ENCODE data around the gene GLT8D2. TPM values are rescaled to one million over a fixed set of nuclear protein-coding genes. Genes with fewer than 3 reads are reported as not detected.

GLT8D2 gene
- total and polyA plus RNA-seq, 2 of the 13 experiments (the other 11 are each of a cell fraction or from before 2014, with no cell fraction given): not detected

DNA sequence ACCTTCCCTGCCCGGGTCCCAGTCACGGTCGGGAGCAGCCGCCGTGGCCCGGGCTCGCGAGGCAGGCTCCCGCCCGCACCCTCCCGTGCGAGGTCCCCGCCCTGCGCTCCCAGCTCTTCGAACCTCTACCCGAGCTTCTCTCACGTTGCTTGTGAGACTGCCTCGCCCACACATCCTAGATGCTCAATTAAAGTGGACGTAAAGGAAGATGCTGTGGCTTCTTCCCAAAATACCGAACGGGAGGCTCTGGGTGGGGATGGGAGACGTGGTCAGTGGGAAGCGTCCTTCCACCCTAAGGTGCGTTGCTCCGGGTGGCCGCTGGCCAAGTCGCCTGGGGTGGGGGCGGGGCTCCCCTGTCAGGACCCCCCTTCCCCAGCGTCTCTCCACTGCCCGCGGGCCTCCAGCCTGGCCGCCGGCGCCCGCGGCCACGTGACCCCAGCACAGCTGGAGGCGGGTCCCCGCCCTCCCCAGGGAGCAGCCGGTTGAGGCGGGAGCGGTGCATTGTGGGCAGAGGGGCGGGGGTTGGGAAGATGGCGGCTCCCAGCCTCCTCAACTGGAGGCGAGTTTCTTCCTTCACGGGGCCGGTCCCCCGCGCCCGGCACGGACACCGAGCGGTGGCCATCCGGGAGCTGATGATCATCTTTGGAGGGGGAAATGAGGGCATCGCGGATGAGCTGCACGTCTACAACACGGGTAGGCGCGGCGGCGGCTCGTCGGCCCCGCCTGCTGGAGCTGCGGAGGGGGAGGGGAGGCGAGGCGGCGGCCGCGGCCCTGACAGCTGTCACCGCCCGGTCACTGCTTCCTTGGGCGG lies 14.2 kb upstream of the GLT8D2 start, which contains the start of gene HCFC2 (continued):
- TF ChIP-seq, protein P1, sequence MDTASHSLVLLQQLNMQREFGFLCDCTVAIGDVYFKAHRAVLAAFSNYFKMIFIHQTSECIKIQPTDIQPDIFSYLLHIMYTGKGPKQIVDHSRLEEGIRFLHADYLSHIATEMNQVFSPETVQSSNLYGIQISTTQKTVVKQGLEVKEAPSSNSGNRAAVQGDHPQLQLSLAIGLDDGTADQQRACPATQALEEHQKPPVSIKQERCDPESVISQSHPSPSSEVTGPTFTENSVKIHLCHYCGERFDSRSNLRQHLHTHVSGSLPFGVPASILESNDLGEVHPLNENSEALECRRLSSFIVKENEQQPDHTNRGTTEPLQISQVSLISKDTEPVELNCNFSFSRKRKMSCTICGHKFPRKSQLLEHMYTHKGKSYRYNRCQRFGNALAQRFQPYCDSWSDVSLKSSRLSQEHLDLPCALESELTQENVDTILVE (CRISPR knock-in tag; IDR thresholded peaks at IDR 0.05): peak; percentile 73
- TF ChIP-seq U2AF2 (IDR thresholded peaks at IDR 0.05; ENCODE audit: low read depth, low read length) (0 out of 2 replicates have a peak, but pooled peaks have one; percentile 31), MAFK (conservative IDR thresholded peaks at IDR 0.05 in 1 of 2, IDR thresholded peaks at IDR 0.05 in 1 of 2; ENCODE audit: low read length in 2 of 2) (no peak), ZNF615 (CRISPR knock-in tag; IDR thresholded peaks at IDR 0.05; ENCODE audit: borderline replicate concordance) (no peak)
- TF ChIP-seq, protein P2, sequence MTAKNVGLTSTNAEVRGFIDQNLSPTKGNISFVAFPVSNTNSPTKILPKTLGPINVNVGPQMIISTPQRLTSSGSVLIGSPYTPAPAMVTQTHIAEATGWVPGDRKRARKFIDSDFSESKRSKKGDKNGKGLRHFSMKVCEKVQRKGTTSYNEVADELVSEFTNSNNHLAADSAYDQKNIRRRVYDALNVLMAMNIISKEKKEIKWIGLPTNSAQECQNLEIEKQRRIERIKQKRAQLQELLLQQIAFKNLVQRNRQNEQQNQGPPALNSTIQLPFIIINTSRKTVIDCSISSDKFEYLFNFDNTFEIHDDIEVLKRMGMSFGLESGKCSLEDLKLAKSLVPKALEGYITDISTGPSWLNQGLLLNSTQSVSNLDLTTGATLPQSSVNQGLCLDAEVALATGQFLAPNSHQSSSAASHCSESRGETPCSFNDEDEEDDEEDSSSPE (CRISPR knock-in tag; IDR thresholded peaks at IDR 0.05): peak; percentile 82

DNA sequence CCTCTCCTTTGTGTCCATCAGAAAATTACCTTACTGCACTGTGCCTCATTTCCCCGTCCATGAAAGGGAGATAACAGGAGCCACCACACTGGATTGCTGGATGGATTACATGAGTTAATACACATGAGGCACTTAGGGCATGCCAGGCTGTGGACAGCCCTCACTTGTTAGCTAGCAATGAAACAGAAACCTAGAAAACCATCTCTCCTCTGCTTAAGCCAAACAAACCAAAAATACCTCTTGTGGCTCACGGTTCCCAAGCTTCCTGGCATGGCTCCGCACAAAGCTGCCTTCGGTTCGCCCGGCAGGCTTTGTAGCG lies 13.7 kb upstream of the GLT8D2 start:
- peak overlapping the region; percentile 66 for H3K9ac ChIP-seq (ENCODE audit: insufficient read depth, low read depth, low read length)
- peak overlapping the region; percentile 95 for H2AFZ ChIP-seq (ENCODE audit: low read length)
- H3K4me2 ChIP-seq (ENCODE audit: low read depth, low read length): peak overlapping the region; percentile 93
- H3K27me3 ChIP-seq (ENCODE audit: control insufficient read depth in 1 of 2, insufficient read depth in 2 of 2, low read length in 2 of 2): no peaks in the 10 kb centered on the region; a peak in 1 of 5 replicates
- no peaks in the 10 kb centered on the region for H4K20me1 ChIP-seq (ENCODE audit: insufficient read depth, low read length)
- no peaks in the 10 kb centered on the region for H3K9me3 ChIP-seq (ENCODE audit: low read length)
- BruUV-seq (replicated peaks): no TSS peak
- intact Hi-C loops (cut with micrococcal nuclease; ENCODE audit: unreplicated experiment) (loop anchor here (10.0 kb wide), 1 partner anchor 831 kb away; no protein-coding TSS in a partner anchor), in situ Hi-C loops (cut with HindIII; ENCODE audit: extremely low pct_ligation_motif_present, low pct_unique_long_range_greater_than_20kb) (no loop called here)
- H3K27ac ChIP-seq (ENCODE audit: extremely low read length, insufficient read depth, low read length): peak overlapping the region; percentile 59
- TF ChIP-seq, protein P3, sequence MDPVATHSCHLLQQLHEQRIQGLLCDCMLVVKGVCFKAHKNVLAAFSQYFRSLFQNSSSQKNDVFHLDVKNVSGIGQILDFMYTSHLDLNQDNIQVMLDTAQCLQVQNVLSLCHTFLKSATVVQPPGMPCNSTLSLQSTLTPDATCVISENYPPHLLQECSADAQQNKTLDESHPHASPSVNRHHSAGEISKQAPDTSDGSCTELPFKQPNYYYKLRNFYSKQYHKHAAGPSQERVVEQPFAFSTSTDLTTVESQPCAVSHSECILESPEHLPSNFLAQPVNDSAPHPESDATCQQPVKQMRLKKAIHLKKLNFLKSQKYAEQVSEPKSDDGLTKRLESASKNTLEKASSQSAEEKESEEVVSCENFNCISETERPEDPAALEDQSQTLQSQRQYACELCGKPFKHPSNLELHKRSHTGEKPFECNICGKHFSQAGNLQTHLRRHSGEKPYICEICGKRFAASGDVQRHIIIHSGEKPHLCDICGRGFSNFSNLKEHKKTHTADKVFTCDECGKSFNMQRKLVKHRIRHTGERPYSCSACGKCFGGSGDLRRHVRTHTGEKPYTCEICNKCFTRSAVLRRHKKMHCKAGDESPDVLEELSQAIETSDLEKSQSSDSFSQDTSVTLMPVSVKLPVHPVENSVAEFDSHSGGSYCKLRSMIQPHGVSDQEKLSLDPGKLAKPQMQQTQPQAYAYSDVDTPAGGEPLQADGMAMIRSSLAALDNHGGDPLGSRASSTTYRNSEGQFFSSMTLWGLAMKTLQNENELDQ (CRISPR knock-in tag; IDR thresholded peaks at IDR 0.05; ENCODE audit: borderline replicate concordance): no peak
- TF ChIP-seq ZNF30 (CRISPR knock-in tag; IDR thresholded peaks at IDR 0.05): peak; percentile 33; the same call in 1 of the 2 replicates
- TF ChIP-seq CCDC6 (CRISPR knock-in tag; IDR thresholded peaks at IDR 0.05): 0 out of 2 replicates have a peak, but pooled peaks have one; percentile 5
- TF ChIP-seq ZBTB7B (CRISPR knock-in tag; IDR thresholded peaks at IDR 0.05): no peak
- TF ChIP-seq PAWR (CRISPR knock-in tag; IDR thresholded peaks at IDR 0.05; ENCODE audit: borderline replicate concordance): 0 out of 2 replicates have a peak, but pooled peaks have one; percentile 57
- FAIRE-seq (no peak), ATAC-seq (peak; percentile 61), DNase-seq (ENCODE audit: low spot score) (no peak)
- peak overlapping the region; percentile 93 to 98 (median 97) for H3K4me3 ChIP-seq (replicated peaks in 1 of 3; ENCODE audit: insufficient read depth in 1 of 3, low read depth in 2 of 3, low read length in 3 of 3)
- CTCF ChIA-PET (ENCODE audit: low intra/inter-chr PET ratio, low total read pairs): no interaction called here
- POLR2A ChIA-PET: interaction anchor here (1.0 to 2.2 kb wide), 4 partner anchors 8 to 134 kb away, joined by 3 to 13 read pairs (median 6); partner anchors contain the start of genes HSP90B1 and TDG
- peaks cover 2% of the 10 kb centered on the region for H3K79me2 ChIP-seq (ENCODE audit: insufficient read depth, low read length)
- peaks cover 16% of the 10 kb centered on the region for H3K4me1 ChIP-seq (ENCODE audit: insufficient read depth, low read length)
- H3K36me3 ChIP-seq (replicated peaks in 1 of 2; ENCODE audit: control insufficient read depth in 1 of 2, insufficient read depth in 2 of 2, low read length in 2 of 2): no peaks in the 10 kb centered on the region
- 2% methylated on average over 7 of the region's 7 CpGs for WGBS (ENCODE audit: low lambda C conversion rate)
